SK-N-SH (cell line): Measurements from ENCODE around the gene SND1. TPM values are rescaled to one million over a fixed set of nuclear protein-coding genes. Genes with fewer than 3 reads are reported as not detected.

Source experiments
- CTCF ChIA-PET: fragments of 300-600, 350-600 bp; formaldehyde crosslinking; extraction: SDS; loops from one replicate; lab custom pipeline; 2021; lab: Yijun Ruan, JAX
- POLR2A ChIA-PET: fragments of 350-600 bp; sonication (Branson Sonifier 250); formaldehyde crosslinking; extraction: SDS; loops from one replicate; lab custom pipeline; 2020; ENCODE audit warnings: antibody characterized with exemption, inconsistent platforms; lab: Yijun Ruan, JAX
- DNase-seq: peaks from one replicate; pipeline ENCODE4 v3.0.0; 2012
- H2AFZ ChIP-seq: fragments of 200-600 bp; sonication (generic); 2 replicates; pipeline ENCODE4 v1.8.1; 2016; ENCODE audit warnings: antibody characterized with exemption, mild to moderate bottlenecking, low read depth
- H3F3A ChIP-seq: fragments of 200-600 bp; sonication (generic); replicated peaks from 2 replicates; pipeline ENCODE3; 2016; ENCODE audit warnings: antibody characterized with exemption, mild to moderate bottlenecking; ENCODE audit not compliant: insufficient read depth
- H3K27ac ChIP-seq, 2 experiments: fragments of 200-500 bp in 1 of 2; fragments of 200-600 bp in 1 of 2; sonication (Bioruptor generic) in 1 of 2; sonication (generic), shearing (Covaris generic) in 1 of 2; 2 replicates each; pipeline versions ENCODE4 v1.5.1 to v1.6.1; 2014 to 2016; ENCODE audit warnings: low read depth in 2 of 2, inconsistent platforms in 1 of 2, low read length in 1 of 2, mild to moderate bottlenecking in 1 of 2, mixed read lengths in 1 of 2
- H3K27me3 ChIP-seq: fragments of 200-600 bp; sonication (generic), shearing (Covaris generic); 2 replicates; pipeline ENCODE4 v1.6.1; 2016; ENCODE audit warnings: mixed run types; ENCODE audit not compliant: insufficient read depth
- H3K36me3 ChIP-seq, 2 experiments: fragments of 200-500 bp in 1 of 2; fragments of 200-600 bp in 1 of 2; sonication (Bioruptor generic) in 1 of 2; sonication (generic) in 1 of 2; replicated peaks in 1 of 2; 2 replicates each; pipeline versions ENCODE3 to v1.5.1; 2014 to 2016; ENCODE audit warnings: low read length in 1 of 2, mild to moderate bottlenecking in 1 of 2; ENCODE audit not compliant: insufficient read depth in 2 of 2, control insufficient read depth in 1 of 2
- H3K4me1 ChIP-seq, 2 experiments: fragments of 200-500 bp in 1 of 2; fragments of 200-600 bp in 1 of 2; sonication (Bioruptor generic) in 1 of 2; sonication (generic), shearing (Covaris generic) in 1 of 2; 2 replicates each; pipeline versions ENCODE4 v1.5.1 to v1.6.1; 2014 to 2016; ENCODE audit warnings: low read depth in 1 of 2, low read length in 1 of 2, mixed run types in 1 of 2; ENCODE audit not compliant: insufficient read depth in 2 of 2, control insufficient read depth in 1 of 2
- H3K4me2 ChIP-seq: fragments of 200-600 bp; sonication (generic), shearing (Covaris generic); 2 replicates; pipeline ENCODE4 v1.6.1; 2017; ENCODE audit warnings: mixed run types
- H3K4me3 ChIP-seq, 2 experiments: fragments of 200-500 bp in 1 of 2; fragments of 200-600 bp in 1 of 2; sonication (Bioruptor generic) in 1 of 2; sonication (generic), shearing (Covaris generic) in 1 of 2; 2 replicates each; pipeline versions ENCODE4 v1.5.1 to v1.8.1; 2014 to 2016; ENCODE audit warnings: low read depth in 2 of 2, inconsistent platforms in 1 of 2, low read length in 1 of 2, mild to moderate bottlenecking in 1 of 2, mixed read lengths in 1 of 2, moderate library complexity in 1 of 2
- H3K79me2 ChIP-seq: fragments of 200-600 bp; sonication (generic); 2 replicates; pipeline ENCODE4 v1.8.1; 2017; ENCODE audit warnings: mild to moderate bottlenecking; ENCODE audit not compliant: insufficient read depth
- H3K9ac ChIP-seq: fragments of 200-600 bp; sonication (generic); 2 replicates; pipeline ENCODE4 v1.6.1; 2017; ENCODE audit warnings: mixed run types
- H3K9me2 ChIP-seq: fragments of 200-600 bp; sonication (generic); 2 replicates; pipeline ENCODE4 v1.6.1; 2017; ENCODE audit warnings: mixed run types
- H3K9me3 ChIP-seq: fragments of 200-600 bp; sonication (generic); 2 replicates; pipeline ENCODE4 v1.6.1; 2017; ENCODE audit warnings: mixed run types, mild to moderate bottlenecking, moderate library complexity
- H4K20me1 ChIP-seq: fragments of 200-600 bp; sonication (generic); 2 replicates; pipeline ENCODE4 v1.6.1; 2017; ENCODE audit warnings: mild to moderate bottlenecking, mixed run types; ENCODE audit not compliant: insufficient read depth
- EP300 ChIP-seq, 2 experiments: IDR thresholded peaks; 2 replicates each; pipeline versions ENCODE4 v1.4.0 to v1.6.1; 2012; ENCODE audit warnings: borderline replicate concordance in 1 of 2, low read depth in 1 of 2, low read length in 1 of 2
- GABPA ChIP-seq: IDR thresholded peaks from 2 replicates; pipeline ENCODE4 v1.4.0; 2012; ENCODE audit warnings: low read depth, mild to moderate bottlenecking
- MEF2A ChIP-seq: IDR thresholded peaks from 2 replicates; pipeline ENCODE4 v1.4.0; 2012; ENCODE audit warnings: low read depth, borderline replicate concordance
- NFIC ChIP-seq: IDR thresholded peaks from 2 replicates; pipeline ENCODE4 v1.4.0; 2012; ENCODE audit warnings: borderline replicate concordance
- RAD21 ChIP-seq: IDR thresholded peaks from 2 replicates; pipeline ENCODE4 v1.6.1; 2012; ENCODE audit warnings: mild to moderate bottlenecking, low read length
- REST ChIP-seq: IDR thresholded peaks from 2 replicates; pipeline ENCODE4 v1.6.1; 2012; ENCODE audit warnings: mild to moderate bottlenecking, low read depth, low read length, moderate library complexity
- RFX5 ChIP-seq: IDR thresholded peaks from 2 replicates; pipeline ENCODE4 v1.6.1; 2012; ENCODE audit warnings: mild to moderate bottlenecking, improper control_type of control experiment, low read length
- SMC3 ChIP-seq: IDR thresholded peaks from 2 replicates; pipeline ENCODE4 v1.6.1; 2012; ENCODE audit warnings: low read depth, low read length, improper control_type of control experiment
- USF1 ChIP-seq: IDR thresholded peaks from 2 replicates; pipeline ENCODE4 v1.4.0; 2012; ENCODE audit warnings: low read depth, borderline replicate concordance
- WGBS: methylation state at CpG from one replicate; pipeline ENCODE4 v1.1.6; 2017; ENCODE audit warnings: low lambda C conversion rate; 5-methylcytosine and 5-hydroxymethylcytosine counted together
- polyA plus RNA-seq, 3 experiments: library from polyadenylated mRNA; depleted of rRNA; stranded (reverse); fragments of >200 nt; gene quantifications; 2 replicates each; pipeline ENCODE4 v1.2.3, GENCODE V29; 2012
- TF ChIP-seq, protein P1 (sequence below): fragments of 150-350 bp; IDR thresholded peaks from 2 replicates; pipeline ENCODE4 v1.6.1; 2017; ENCODE audit warnings: antibody characterized with exemption, low read length, low read depth, borderline replicate concordance
- TF ChIP-seq, protein P2 (sequence below): IDR thresholded peaks from 2 replicates; pipeline ENCODE4; 2012

SND1 gene
- polyA plus RNA-seq, 1 of the 3 experiments (the other 2 are of a cell fraction) = 165 TPM

DNA sequence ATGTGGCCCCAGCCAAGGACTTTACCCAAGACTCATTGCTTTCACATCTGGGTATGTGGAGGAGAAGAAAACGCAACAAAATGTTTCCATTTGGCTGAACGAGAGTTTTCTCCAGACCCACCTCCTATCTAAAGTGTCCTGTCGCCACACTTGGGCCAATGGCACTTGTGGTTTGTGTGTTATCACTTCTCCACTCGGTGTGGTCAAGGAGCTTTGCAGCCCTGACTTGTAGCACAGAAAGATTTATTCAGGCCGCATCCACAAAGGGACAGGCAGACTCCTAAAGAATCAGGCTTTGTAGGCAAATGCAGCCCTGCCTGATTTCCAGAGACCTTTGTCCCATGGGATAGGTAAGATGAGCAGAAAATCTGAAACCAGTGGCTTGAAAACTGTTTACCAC lies 392.1 kb downstream of the SND1 start:
- Histone ChIP-seq H3K79me2 (peaks cover 5% of the 10 kb centered on the region; the same call in 1 of the 2 replicates), H2AFZ (no peak overlapping the region), H3K27ac (no peak overlapping the region), H3K4me1 (peaks cover 9 to 11% of the 10 kb centered on the region in 2 experiments; a peak in 1 of 4 replicates), H3K9ac (no peak overlapping the region), H3K9me3 (no peaks in the 10 kb centered on the region), H3K9me2 (no peaks in the 10 kb centered on the region), H3K4me2 (no peak overlapping the region), H3K36me3 (peaks cover 8 to 10% of the 10 kb centered on the region in 2 experiments), H4K20me1 (peaks cover 38% of the 10 kb centered on the region)
- 92% methylated on average over 5 of the region's 5 CpGs for WGBS
- no peak for DNase-seq
- POLR2A ChIA-PET = no interaction called here
- TF ChIP-seq NFIC (no peak), SMC3 (no peak), GABPA (no peak), RAD21 (no peak), RFX5 (no peak), USF1 (no peak), REST (no peak), EP300 (IDR thresholded peaks at IDR 0.05; ENCODE audit: borderline replicate concordance in 1 of 2, low read depth in 1 of 2, low read length in 1 of 2) (no peak)
- TF ChIP-seq, protein P1, sequence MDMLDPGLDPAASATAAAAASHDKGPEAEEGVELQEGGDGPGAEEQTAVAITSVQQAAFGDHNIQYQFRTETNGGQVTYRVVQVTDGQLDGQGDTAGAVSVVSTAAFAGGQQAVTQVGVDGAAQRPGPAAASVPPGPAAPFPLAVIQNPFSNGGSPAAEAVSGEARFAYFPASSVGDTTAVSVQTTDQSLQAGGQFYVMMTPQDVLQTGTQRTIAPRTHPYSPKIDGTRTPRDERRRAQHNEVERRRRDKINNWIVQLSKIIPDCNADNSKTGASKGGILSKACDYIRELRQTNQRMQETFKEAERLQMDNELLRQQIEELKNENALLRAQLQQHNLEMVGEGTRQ = no peak
- TF ChIP-seq, all 33 proteins: peak for 0
- Histone ChIP-seq H3K4me3 (no peak overlapping the region), H3F3A (peaks cover 3% of the 10 kb centered on the region), H3K27me3 (no peaks in the 10 kb centered on the region)
- CTCF ChIA-PET = interaction anchor here (1.0 to 3.7 kb wide), 6 partner anchors 9 to 336 kb away, joined by 3 to 43 read pairs (median 4); no protein-coding TSS in a partner anchor

DNA sequence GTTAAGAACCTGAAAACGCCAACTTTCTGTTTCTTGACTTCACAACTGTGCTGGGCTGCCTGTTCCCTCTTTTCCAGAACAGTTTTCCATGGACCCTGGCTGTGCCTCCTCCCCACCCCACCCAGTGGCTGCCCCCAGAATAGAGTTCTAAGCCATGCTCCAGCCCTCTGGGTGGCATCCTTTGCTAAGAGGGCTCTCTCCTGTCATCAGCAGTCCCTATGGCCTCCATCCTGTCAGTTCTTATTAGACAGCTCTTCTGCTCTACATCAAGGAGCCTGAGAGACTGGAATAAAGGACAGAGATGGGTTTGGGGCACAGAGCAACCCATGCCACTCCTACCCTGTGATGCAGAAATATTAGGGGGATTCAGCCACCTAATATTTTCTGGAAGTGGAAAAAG lies 393.2 kb downstream of the SND1 start:
- ChIA-PET CTCF (interaction anchor here (0.7 to 3.7 kb wide), 14 partner anchors 9 to 337 kb away, joined by 3 to 43 read pairs (median 4); no protein-coding TSS in a partner anchor), POLR2A (no interaction called here)
- Histone ChIP-seq H3K36me3 (peaks cover 8 to 10% of the 10 kb centered on the region in 2 experiments), H3K79me2 (peaks cover 5% of the 10 kb centered on the region; the same call in 1 of the 2 replicates), H3K9me3 (no peaks in the 10 kb centered on the region), H3K4me2 (no peak overlapping the region), H2AFZ (no peak overlapping the region), H3K4me3 (no peak overlapping the region), H3K9me2 (no peaks in the 10 kb centered on the region), H3K27ac (no peak overlapping the region), H3K27me3 (no peaks in the 10 kb centered on the region), H4K20me1 (peaks cover 34% of the 10 kb centered on the region), H3F3A (peaks cover 3% of the 10 kb centered on the region), H3K9ac (no peak overlapping the region), H3K4me1 (peaks cover 9 to 11% of the 10 kb centered on the region in 2 experiments; a peak in 1 of 4 replicates)
- WGBS = 100% methylated on average over 1 of the region's 1 CpG
- no peak for DNase-seq
- TF ChIP-seq RAD21 (peak; percentile 39; the same call in 1 of the 2 replicates), MEF2A (no peak)
- TF ChIP-seq, protein P2, sequence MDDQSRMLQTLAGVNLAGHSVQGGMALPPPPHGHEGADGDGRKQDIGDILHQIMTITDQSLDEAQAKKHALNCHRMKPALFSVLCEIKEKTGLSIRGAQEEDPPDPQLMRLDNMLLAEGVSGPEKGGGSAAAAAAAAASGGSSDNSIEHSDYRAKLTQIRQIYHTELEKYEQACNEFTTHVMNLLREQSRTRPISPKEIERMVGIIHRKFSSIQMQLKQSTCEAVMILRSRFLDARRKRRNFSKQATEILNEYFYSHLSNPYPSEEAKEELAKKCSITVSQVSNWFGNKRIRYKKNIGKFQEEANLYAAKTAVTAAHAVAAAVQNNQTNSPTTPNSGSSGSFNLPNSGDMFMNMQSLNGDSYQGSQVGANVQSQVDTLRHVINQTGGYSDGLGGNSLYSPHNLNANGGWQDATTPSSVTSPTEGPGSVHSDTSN = no peak
- TF ChIP-seq, all 33 proteins: peak for 1
